ENCODE results near the gene PLEKHM1. TPM values are rescaled to one million over a fixed set of nuclear protein-coding genes. Genes with fewer than 3 reads are reported as not detected.
"Not testable (repeated sequence)": the region's sequence is repeated elsewhere in the genome, so short reads cannot be mapped to it uniquely, and the experiment has no call there.

The PLEKHM1 gene
- total and polyA plus RNA-seq, 4 donors, result 6.2 to 15.8 (median 8.5) TPM

DNA sequence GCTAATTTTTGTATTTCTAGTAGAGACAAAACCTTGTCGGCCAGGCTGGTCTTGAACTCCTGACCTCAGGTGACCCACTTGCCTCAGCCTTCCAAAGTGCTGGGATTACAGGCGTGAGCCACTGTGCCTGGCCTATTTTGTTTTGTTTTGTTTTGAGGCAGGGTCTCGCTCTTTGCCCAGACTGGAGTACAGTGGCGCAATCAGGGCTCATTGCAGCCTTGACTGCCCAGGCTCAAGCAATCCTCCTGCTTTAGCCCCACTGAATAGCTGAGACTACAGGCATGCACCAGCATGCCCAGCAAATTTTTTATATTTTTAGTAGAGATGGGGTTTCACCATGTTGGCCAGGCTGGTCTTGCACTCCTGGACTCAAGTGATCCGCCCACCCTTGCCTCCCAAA, 30.1 kb downstream of the PLEKHM1 start:
- not testable (repeated sequence) for H3K4me3 ChIP-seq (ENCODE audit: low read depth in 1 of 3, low read length in 3 of 3); H3K4me1 ChIP-seq (ENCODE audit: control insufficient read depth in 4 of 4, insufficient read depth in 4 of 4, low read length in 3 of 4); H3K9ac ChIP-seq (ENCODE audit: low read depth in 1 of 2, low read length in 2 of 2); H3K36me3 ChIP-seq (ENCODE audit: control insufficient read depth in 4 of 4, insufficient read depth in 3 of 4, low read depth in 1 of 4, low read length in 3 of 4); H3K27ac ChIP-seq (ENCODE audit: low read depth in 1 of 2, low read length in 2 of 2); H3K27me3 ChIP-seq (ENCODE audit: control insufficient read depth in 4 of 4, insufficient read depth in 4 of 4, low read length in 3 of 4); H3K9me3 ChIP-seq (ENCODE audit: control insufficient read depth in 4 of 4, low read length in 3 of 4); DNase-seq (ENCODE audit: low spot score)
- 98% methylated on average over 5 of the region's 5 CpGs for WGBS

DNA sequence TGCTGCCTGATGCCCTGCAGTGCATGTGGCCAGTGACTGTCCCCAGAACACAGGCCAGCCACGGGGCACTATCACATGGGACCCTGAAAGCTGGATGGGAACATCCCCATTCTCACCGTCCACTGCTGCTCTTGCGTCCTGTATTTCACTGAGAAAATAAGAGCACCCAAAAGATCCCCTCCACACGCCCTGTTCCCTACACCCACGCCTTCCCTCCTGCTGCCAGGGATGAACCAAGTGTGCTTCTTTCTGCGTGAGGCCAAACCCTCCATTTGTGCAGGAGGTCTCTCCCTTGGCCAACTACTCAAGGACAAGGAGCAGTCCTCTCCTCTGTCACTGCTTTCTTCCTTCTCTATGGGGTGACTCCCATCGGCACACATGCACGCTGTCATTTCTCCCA, 36.2 kb downstream of the PLEKHM1 start:
- 98% methylated on average over 7 of the region's 8 CpGs for WGBS
- not testable (repeated sequence) for DNase-seq (ENCODE audit: low spot score)

DNA sequence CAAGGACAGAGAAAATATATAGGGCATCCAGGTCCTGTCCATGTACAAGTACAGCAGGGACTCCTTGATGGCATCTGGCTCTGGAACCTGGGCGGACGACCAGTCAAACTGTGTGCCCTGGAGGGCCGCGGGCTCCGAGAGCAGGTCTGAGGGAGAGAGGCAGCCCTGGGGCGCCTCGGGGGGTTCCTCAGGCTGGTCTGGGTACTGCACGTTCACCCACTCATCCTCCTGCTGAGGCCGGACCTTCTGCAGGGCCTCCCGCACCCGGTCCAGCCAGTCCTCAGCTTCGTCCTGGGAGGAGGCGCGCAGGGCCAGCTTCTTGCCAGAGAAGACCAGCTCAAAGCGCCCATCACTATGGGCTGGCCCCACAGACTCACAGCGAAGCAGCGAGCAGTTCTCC, 36.8 kb downstream of the PLEKHM1 start:
- not testable (repeated sequence) for H3K9ac ChIP-seq (ENCODE audit: low read depth in 1 of 2, low read length in 2 of 2); H3K9me3 ChIP-seq (ENCODE audit: control insufficient read depth in 4 of 4, low read length in 3 of 4); DNase-seq (ENCODE audit: low spot score); H3K36me3 ChIP-seq (ENCODE audit: control insufficient read depth in 4 of 4, insufficient read depth in 3 of 4, low read depth in 1 of 4, low read length in 3 of 4); H3K27ac ChIP-seq (ENCODE audit: low read depth in 1 of 2, low read length in 2 of 2); H3K27me3 ChIP-seq (ENCODE audit: control insufficient read depth in 4 of 4, insufficient read depth in 4 of 4, low read length in 3 of 4); H3K4me3 ChIP-seq (ENCODE audit: low read depth in 1 of 3, low read length in 3 of 3); H3K4me1 ChIP-seq (ENCODE audit: control insufficient read depth in 4 of 4, insufficient read depth in 4 of 4, low read length in 3 of 4)
- 94% methylated on average over 17 of the region's 17 CpGs for WGBS

More for the DNA sequence above, 36.2 kb downstream of the PLEKHM1 start:
- H3K36me3 ChIP-seq (ENCODE audit: control insufficient read depth in 4 of 4, insufficient read depth in 3 of 4, low read depth in 1 of 4, low read length in 3 of 4); H3K9me3 ChIP-seq (ENCODE audit: control insufficient read depth in 4 of 4, low read length in 3 of 4); H3K27ac ChIP-seq (ENCODE audit: low read depth in 1 of 2, low read length in 2 of 2); H3K4me1 ChIP-seq (ENCODE audit: control insufficient read depth in 4 of 4, insufficient read depth in 4 of 4, low read length in 3 of 4); H3K9ac ChIP-seq (ENCODE audit: low read depth in 1 of 2, low read length in 2 of 2); H3K27me3 ChIP-seq (ENCODE audit: control insufficient read depth in 4 of 4, insufficient read depth in 4 of 4, low read length in 3 of 4); H3K4me3 ChIP-seq (ENCODE audit: low read depth in 1 of 3, low read length in 3 of 3): not testable (repeated sequence)

DNA sequence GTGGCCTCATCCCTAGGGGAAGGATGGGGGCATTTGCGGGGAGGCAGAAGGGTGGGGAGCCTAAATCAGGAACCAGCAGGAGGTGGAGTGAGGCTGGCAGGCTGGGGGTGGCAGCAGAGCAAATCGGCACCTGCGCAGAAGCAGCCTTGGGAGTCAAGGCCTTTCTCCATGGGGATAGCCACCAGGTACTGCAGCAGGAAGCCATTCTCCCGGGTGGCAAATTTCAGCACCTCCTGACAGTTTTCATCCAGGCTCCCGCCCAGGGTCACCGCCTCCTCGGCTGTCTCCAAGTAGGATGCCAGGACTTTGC, 37.3 kb downstream of the PLEKHM1 start:
- not testable (repeated sequence) for H3K36me3 ChIP-seq (ENCODE audit: control insufficient read depth in 4 of 4, insufficient read depth in 3 of 4, low read depth in 1 of 4, low read length in 3 of 4); DNase-seq (ENCODE audit: low spot score); H3K4me3 ChIP-seq (ENCODE audit: low read depth in 1 of 3, low read length in 3 of 3); H3K9ac ChIP-seq (ENCODE audit: low read depth in 1 of 2, low read length in 2 of 2); H3K27ac ChIP-seq (ENCODE audit: low read depth in 1 of 2, low read length in 2 of 2); H3K27me3 ChIP-seq (ENCODE audit: control insufficient read depth in 4 of 4, insufficient read depth in 4 of 4, low read length in 3 of 4); H3K9me3 ChIP-seq (ENCODE audit: control insufficient read depth in 4 of 4, low read length in 3 of 4); H3K4me1 ChIP-seq (ENCODE audit: control insufficient read depth in 4 of 4, insufficient read depth in 4 of 4, low read length in 3 of 4)
- WGBS, result 98% methylated on average over 5 of the region's 7 CpGs

DNA sequence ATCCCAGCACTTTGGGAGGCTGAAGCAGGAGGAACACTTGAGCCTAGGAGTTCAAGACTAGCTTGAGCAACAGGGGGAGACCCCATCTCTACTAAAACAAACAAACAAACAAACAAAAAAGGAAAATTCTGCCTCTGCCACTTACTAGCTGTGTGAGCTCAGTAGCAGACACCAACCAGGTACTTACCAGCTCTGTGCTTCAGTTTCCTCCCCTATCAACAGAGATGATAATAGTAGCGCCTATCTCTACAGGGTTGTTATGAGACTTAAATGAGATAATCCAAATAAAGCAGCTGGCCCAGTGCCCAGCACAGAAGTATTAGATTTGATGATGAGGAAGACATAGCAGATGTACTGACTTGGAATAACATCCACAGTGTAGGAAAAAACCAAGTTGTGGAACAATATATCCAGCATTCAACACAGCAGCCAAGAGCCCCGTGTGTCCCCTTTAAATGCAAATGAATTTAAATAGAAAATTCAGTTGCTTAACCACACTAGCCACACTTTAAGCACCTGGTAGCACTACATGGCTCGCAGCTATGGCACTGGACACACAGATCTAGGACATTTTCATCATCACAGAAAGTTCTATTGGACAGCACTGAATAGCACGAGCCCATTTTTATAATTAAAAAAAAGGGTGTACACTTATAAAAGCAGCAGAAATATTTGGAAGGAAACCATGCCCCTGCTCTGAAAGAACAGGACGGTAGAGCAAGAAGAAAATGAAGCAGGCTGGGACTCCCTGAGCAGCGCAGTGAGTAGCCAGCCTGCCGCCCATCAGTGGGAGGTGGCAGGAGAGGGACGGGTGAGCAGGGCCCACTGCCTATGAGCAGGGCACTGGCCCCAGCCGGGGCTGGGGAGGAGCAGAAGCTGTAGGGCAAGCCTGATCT, 37.9 kb downstream of the PLEKHM1 start:
- H3K4me1 ChIP-seq (ENCODE audit: control insufficient read depth in 4 of 4, insufficient read depth in 4 of 4, low read length in 3 of 4); H3K4me3 ChIP-seq (ENCODE audit: low read depth in 1 of 3, low read length in 3 of 3); H3K9ac ChIP-seq (ENCODE audit: low read depth in 1 of 2, low read length in 2 of 2); H3K27me3 ChIP-seq (ENCODE audit: control insufficient read depth in 4 of 4, insufficient read depth in 4 of 4, low read length in 3 of 4); H3K9me3 ChIP-seq (ENCODE audit: control insufficient read depth in 4 of 4, low read length in 3 of 4); DNase-seq (ENCODE audit: low spot score); H3K27ac ChIP-seq (ENCODE audit: low read depth in 1 of 2, low read length in 2 of 2); H3K36me3 ChIP-seq (ENCODE audit: control insufficient read depth in 4 of 4, insufficient read depth in 3 of 4, low read depth in 1 of 4, low read length in 3 of 4): not testable (repeated sequence)
- 82% methylated on average over 9 of the region's 9 CpGs for WGBS

DNA sequence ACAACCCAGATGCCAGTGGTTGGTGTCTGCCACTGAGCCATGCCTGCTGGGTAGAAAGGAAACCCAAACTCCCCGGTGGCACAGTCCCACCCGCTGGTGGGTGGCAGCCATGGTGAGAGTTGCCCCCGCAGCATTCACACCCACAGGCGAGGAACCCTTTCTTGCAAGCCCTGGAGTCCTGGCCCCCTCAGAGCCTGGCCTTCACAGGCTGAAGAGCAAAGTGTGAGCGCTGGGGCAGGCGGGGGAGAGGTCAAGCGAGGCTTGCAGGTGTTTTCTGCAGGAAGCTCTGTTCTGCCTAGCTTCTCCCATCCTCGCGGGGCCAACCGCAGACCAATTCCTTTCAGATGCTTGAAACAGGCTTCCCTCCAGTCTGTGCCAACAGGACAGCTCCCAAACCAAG, 38.9 kb downstream of the PLEKHM1 start:
- H3K9me3 ChIP-seq (ENCODE audit: control insufficient read depth in 4 of 4, low read length in 3 of 4); H3K4me3 ChIP-seq (ENCODE audit: low read depth in 1 of 3, low read length in 3 of 3); H3K27me3 ChIP-seq (ENCODE audit: control insufficient read depth in 4 of 4, insufficient read depth in 4 of 4, low read length in 3 of 4); H3K36me3 ChIP-seq (ENCODE audit: control insufficient read depth in 4 of 4, insufficient read depth in 3 of 4, low read depth in 1 of 4, low read length in 3 of 4); H3K9ac ChIP-seq (ENCODE audit: low read depth in 1 of 2, low read length in 2 of 2); H3K27ac ChIP-seq (ENCODE audit: low read depth in 1 of 2, low read length in 2 of 2); DNase-seq (ENCODE audit: low spot score): not testable (repeated sequence)
- 88% methylated on average over 8 of the region's 10 CpGs for WGBS
- H3K4me1 ChIP-seq (ENCODE audit: control insufficient read depth in 4 of 4, insufficient read depth in 4 of 4, low read length in 3 of 4), result peaks cover 0 to 13% (median 5%) of the 10 kb centered on the region in 4 donors
